GM21737 (cell line): ENCODE measurements around the gene CLEC19A.

ENCODE experiments used
- ATAC-seq: cut with Tn5 transposase; IDR thresholded peaks from one replicate; pipeline ENCODE4 v1.9.1; 2021; ENCODE audit warnings: mild to moderate bottlenecking, moderate library complexity; ENCODE audit not compliant: unreplicated experiment

CLEC19A gene

DNA sequence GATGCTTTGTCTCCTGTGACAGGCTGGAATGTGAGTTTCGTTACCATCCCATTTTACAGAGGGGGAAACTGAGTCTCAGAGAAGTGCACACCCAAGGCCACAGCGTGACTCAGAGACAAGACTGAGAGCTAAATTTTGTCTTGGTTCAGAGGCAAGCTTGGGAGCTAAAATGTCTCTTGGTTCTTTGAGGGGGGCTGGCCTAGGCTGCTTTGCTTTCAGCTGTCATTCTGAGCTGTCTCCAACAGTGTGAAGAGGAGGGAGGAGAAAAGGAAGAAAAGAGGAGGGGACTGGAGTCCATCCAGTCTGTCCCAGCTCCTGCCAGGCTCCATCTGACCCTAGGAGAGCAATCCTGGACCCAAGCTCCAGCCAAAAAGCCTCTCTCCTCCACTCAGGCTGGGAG lies at the start of gene CLEC19A:
Gene CLEC19A, plus strand, starts transcription at position 301 of the 400 bp plus-strand sequence. CDS start 121 bp downstream, outside the sequence.
- ATAC-seq: no peak

DNA sequence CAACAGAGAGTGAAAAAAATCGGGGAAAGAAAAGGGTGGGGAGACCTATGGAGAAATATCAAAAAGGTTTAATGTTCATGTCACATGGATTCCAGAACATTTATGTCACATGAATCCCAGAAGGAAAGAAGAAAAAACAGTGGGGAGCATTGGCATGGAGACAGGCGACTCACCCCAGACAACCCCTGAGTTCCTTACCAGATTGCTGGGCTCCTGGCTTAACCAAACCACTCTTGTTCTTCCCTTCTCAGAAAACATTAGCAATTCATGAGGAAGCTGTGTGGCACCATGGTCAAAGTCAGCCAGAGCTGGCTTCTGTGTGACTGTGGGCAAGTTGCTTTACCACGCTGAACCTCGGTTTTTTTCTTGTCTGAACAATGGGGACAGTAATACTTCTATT lies 49.6 kb upstream of the CLEC19A start:
- ATAC-seq: no peak

DNA sequence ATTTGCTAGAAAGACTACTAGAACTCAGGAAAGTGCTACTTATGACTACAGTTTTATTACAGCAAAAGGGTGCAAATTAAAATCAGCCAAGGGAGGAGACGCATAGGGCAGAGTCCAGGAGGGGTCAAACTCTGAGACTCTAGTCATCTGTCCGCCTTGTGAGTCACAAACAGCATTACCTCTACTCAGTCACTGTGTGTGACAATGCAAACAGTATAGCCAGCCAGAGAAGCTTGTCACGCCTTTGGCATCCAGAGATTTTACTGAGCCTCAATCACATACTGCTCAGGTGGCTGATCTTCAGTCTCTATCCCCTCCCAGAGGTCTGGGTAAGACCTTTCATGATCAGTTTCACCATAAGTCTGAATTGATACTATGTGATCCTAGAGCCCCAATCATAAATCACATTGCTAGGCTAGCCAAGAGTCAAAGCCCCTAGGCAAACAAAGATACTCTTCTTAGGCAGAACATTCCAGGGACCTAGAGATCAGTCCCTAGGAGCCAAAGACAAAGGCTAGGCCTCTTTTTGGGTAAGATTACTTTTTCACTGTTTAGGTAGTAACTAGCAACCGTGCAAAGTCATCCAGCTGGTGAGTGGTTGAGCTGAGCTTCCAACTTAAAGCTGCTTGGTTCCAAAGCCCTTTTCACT lies 48.8 kb upstream of the CLEC19A start:
- ATAC-seq: no peak

DNA sequence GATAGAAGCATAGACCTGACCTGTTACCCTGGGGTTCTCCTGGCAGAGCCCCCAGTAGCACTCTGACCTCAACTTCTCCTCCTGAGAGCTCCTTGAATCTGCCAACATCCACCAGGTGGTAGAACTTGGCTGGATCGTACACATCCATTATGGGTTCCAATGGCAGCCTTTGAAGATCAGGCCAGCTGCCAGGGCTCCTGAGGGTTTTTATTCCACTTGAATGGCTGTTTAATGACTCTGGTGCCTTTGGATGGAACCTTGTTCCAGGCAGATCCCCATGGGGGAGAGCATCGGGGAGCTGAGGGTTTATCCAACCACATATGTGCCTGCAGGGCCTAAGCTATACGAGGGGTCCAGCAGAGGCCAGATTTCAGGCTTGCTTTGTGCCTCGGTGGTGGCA lies 47.1 kb upstream of the CLEC19A start:
- no peak for ATAC-seq

DNA sequence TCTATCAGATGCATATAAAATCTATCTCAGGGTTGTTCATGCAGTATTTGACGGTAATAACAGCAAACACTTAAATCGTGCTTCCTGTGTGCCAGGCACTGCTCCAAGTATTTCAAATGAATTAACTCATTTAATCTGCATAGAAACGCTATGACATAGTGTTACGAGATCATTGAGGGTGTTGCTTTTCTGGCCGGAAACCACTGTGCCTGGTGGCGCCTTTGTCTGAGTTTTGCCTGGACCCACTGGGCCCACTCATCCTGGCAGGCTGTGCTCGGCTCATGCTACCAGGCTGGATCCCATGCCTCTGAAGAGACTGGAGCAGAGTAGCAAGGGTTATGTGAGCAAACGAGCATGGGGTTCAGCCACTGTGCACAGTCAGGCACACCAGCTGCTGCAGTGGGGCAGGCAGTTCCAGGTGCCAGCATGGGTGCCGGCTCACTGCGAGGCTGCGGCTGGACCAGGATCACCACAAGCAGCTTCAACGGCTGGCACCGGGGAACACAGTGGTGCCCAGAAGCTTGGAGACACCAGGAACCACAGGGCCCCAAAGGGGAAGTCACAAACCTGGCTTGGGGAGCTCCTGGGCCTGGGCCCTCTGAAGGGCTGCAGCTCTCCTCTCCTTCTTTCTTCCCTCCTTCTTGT lies 45.9 kb upstream of the CLEC19A start:
- ATAC-seq: no peak

DNA sequence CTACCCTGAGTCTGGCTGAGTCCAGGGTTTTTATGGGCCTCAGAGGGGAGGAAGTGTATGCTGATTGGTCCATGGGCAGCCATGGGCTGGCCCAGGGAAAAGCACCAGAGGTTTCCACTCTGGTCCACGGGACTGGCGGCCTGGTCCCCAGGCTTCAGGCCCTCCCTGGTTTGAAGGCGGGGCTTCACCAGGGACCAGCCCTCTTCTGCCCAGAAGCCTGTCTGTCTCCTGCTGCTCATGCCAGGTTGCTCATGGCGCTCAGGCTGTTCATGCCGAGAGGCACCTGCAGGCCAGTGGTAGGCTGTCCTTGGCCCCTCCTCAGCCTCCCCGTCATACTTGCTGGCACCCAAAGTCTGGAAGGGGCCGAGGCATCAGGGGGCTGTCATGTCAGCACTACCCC lies 45.0 kb upstream of the CLEC19A start:
- ATAC-seq: no peak

DNA sequence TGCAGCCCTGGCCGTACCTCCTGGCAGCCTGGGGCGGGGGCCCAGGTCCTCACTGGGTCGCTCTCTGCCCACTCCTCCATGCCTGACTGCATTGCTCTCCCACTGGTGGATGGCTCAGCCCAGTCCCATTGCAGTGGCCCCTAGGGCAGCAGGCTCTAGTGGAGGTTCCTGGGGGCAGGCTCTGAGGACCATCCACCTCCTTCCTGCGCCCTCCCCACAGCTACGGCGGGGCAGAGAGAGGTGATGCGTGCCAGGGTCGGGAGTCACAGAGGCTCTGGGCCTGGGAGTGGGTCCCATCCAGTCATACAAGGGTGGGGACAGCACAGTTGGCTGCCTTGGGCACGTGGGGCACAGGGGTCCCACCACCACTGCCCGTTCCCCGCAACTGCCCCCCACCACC lies 44.0 kb upstream of the CLEC19A start:
- no peak for ATAC-seq

DNA sequence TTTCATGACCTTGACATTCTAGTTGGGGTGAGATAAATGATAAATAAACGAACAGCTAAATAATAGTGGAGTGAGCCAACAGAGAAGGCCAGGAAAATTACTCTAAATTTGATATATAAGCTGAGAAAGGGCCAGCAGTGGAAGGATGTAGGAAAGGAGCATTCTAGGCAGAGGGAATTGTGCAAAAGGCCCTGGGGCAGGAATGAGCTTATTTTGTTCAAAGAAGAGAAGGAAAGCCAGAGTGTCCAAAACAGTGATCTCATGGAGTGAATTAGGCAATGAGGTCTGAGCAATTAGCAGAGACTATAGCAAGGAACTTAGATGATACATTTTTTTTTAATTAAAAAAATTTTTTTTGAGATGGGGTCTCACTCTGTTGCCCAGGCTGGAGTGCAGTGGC lies 43.3 kb upstream of the CLEC19A start:
- ATAC-seq: no peak

DNA sequence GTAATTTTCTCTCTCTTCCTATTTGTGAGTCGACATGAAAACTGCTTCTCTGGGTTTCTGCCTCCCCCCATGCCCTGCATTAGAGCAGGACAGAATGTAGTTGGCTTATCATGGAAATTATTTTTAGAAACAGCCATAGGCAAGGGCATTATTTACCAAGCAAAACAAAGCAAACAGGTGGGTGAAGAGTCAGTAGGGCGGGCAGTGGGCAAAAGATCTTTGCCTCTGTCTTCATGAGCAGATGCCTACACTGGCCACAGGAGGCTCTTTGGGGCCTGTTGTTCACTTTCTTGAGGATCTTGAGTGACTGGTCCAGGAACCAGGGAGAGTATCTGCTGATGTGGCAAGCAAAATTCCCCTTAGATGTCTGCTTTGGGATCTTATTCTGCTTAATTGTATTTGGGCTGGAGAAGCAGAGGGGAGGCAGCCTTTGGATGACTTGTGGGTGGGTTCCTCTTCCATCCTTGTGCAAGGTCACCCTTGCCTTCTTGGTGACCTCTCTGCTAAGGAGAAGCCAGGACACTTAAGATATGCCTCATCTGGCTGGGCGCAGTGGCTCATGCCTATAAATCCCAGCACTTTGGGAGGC lies 42.5 kb upstream of the CLEC19A start:
- no peak for ATAC-seq

DNA sequence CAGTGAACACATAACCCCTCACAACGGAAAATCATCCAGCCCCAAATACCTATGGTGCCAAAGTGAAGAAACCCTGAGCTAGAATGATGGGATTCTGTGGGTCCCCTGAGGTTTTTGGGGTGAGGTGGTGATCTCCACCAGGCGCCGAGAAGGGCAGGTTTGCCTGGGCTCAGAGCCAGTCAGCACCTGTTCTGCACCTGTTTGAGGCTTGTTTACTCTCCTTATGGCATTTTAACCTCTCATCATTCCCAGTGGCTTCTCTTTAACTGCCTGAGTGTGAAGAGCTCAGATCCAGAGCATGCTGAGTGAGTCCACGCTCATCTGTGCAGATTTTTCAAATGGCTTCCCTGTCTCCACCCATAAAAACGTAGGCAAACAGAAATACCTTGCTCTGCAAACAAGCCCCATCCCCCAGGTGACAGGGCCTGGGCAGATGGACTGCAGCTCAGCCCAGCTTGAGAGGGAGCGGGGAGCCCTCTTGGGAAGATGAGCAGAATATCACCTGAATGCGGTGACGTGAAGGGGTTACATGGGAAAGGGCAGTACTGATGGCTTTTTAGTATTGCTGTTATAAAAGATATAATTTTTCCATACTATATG lies 40.1 kb upstream of the CLEC19A start:
- ATAC-seq: no peak

DNA sequence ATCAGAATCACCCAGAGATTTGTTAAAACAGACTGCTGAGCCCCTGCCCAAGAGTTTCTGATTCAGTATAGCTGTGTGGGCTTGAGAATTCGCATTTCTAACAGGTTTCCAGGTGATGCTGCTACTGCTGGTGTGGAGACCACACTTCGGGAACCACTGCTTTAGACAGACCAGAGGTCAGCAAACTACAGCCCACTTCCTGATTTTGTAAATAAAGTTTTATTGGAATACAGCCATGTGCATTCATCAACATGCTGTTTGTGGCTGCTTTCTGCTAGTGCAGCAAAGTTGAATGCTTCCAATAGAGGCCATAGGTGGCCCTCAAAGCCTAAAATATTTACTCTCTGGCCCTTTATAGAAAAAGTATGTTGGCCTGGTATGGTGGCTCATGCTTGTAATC lies 32.6 kb upstream of the CLEC19A start:
- ATAC-seq: no peak

DNA sequence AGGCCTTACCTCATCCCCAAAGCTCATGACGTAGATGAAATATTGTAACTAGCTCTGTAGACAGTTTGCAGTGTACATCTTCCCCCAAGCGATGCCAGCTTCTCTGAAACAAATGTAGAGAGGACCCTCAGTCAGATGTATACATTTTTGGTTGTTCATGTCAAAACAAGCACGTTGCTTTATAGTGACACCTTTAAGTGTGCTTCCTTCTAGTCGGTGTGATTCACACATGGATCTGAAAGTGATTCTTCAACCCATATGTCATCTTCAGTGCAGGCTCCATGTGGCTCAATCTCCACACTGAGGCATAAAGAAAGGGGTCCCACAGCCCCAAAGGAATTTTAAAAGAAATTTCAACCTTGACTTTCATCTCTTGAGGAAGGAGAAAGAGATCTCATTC lies 30.9 kb upstream of the CLEC19A start:
- ATAC-seq: no peak

DNA sequence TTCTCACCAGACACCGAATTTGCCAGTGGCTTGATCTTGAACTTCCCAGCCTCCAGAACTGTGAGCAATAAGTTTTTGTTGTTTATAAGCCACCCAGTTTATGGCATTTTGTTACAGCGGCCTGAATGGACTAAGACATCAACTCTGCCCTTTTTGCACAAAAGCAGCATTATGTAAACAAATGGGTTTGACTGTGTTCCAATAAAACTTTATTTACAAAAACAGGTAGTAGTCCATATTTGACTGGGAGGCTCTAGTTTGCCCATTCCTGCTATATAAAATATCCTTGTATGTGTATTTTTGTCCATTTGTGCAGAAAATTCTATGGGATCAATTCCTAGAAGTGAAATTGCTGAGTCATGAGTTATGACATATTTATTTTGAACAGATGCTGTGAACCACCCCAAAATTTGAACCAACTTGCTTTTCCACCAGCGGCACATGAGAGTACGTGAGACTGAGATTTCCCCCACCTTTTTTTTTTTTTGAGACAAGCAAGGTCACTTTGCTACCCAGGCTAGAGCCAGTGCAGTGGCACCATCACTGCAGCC lies 21.3 kb upstream of the CLEC19A start:
- ATAC-seq: no peak

DNA sequence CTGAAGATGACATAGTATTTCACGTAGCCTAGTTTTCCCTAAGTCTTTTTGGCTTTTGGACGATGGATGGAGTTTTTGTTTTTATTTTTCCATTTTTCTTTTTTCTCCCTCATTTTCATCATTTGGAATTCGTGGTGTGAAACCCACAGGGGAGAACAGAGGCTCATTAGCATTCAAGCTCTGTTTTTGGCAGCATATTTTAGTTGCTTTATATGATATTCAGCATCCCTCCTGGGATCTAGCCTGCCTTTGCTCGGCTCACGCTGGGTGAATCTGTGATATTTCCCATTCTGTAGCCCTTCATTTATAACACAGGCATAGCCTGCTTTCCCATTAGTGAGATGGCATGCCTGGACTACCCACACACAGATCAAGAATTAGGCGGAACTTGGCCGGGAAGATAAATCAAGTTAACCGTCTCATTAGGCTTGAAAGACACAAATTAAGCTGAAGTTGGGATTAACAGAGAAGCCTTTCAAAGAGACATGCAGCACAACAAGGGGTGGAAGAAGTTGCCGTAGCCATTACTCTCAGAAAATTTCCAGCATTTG lies 20.1 kb upstream of the CLEC19A start:
- no peak for ATAC-seq

DNA sequence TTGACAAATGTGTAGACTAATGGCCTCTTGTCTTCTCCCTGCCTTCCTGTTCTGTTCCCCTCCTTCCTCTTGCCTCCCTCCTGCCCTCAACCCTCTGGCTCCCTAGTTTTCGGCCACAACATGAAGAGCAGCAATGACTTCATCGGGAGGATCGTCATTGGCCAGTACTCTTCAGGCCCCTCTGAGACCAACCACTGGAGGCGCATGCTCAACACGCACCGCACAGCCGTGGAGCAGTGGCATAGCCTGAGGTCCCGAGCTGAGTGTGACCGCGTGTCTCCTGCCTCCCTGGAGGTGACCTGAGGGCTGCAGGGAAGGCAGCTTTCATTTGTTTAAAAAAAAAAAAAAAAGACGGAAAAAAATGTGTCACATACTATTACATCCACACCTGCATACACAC lies 18.8 kb upstream of the CLEC19A start:
- ATAC-seq: no peak

DNA sequence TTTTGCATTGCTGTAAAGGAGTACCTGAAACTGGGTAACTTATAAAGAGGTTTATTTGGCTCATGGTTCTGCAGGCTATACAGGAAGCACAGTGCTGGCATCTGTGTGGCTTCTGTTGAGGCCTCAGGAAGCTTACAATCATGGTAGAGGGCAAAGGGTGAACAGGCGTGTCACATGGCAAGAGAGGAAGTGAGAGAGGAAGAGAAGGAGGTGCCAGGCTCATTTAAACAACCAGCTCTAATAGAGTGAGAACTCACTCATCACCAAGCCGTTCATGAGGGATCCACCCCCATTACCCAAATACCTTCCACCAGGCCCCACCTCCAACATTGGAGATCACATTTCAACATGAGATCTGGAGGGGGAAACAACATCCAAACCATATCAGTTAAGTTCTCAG lies 16.4 kb upstream of the CLEC19A start:
- no peak for ATAC-seq

DNA sequence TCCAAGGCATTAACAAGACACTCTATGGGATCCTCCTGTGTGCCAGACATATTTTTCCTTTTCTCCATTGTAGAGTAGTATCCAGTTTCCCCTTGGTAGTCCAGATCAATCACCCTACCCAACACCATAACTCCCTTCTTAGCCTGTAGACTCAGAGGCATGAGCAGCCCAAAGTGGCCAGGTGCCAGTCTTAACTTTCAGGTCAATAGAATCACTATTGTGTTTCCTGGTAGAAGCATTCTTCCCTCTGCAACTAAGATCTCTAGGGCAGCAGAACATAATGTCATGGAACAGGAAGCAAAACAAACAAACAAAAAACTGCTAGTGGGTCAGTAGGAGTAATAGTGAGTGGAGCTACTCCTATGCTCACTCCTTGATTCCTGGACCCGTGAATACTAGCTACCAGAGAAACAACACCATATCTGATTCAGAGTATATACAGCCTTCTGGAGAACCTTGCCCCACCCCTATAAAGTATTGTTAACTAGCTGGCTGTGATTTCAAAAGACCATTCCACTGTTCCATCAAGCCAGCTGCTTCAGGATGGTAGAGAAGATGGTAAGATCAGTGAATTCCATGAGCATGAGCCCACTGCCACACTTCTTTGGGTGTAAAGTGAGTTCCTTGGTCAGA lies 11.2 kb upstream of the CLEC19A start:
- no peak for ATAC-seq

DNA sequence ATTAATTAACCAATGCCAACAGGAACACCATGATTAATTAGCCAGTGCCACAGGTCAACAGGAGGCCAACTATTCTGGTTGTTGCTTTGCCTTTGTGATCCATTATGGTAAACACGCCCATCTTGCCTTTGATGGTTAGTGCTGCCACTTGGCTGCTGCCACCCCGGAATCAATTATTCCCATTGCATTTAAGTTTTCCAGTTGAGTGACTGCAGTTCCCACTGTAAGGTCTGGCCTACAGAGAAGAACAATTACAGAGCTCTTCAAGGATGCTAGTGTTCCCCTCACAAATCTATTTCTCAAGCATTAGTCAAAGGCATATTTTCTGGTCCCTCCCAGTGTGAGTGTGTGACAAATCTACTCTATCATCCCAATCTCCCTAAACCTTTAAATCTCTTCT lies 7.1 kb upstream of the CLEC19A start:
- ATAC-seq: no peak

DNA sequence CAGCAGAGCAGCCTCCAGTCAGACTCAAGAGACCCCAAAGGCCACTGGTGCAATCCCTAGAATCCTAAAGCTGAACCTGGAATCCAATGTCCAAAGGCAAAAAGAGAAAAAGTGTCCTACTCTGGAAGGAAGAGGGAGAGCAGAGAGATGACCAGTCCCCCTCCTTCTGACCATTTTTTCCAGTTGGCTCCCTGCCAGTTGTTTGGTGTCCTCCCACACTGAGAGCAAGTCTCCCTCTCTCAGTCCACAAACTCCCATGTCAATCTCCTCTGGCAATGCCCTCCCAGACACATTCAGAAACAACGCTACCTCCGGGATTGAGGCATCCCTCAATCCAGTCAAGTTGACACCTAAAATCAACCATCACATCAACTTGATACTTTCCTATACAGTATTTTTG lies 4.3 kb upstream of the CLEC19A start:
- ATAC-seq: no peak

DNA sequence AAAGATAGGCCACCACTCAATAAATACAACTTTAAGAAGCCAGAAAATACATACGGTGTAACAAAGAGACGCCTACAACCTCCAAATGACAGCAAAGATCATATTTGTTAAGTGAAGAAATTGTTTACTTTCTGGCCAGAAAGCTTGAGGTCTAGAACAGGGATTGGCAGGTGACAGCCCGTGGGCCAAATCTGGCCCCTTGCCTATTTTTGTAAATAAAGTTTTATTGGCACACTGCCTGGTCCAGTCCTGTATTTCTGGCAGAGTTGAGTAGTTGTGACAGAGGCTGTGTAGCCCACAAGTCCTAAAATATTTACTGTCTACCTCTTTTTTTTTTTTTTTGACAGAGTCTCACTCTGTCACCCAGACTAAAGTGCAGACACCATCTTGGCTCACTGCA lies 3.4 kb upstream of the CLEC19A start:
- ATAC-seq: no peak

DNA sequence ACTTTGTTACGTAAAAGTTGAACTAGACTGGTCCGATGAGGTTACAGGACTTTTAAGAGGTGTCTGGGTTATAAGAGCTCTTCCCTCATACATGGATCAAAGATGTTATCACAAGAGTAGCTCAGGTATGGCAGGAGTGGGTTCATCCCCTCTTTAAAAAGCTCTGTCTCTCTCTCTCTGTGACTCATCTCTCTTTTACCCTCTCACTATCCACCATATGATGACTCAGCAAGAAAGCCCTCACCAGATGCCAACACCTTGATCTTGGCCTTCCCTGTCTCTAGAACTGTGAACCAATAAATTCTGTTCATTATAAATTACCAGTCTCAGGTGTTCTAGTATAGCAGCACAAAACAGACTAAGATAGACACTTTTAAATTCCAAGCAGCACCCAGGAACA lies 1.9 kb upstream of the CLEC19A start:
- ATAC-seq: no peak
